Kidney (tissue), 14 donors: ENCODE measurements around the gene CLCN2. TPM values are rescaled to one million over a fixed set of nuclear protein-coding genes. Genes with fewer than 3 reads are reported as not detected.

Experiments
- DNase-seq, 5 donors: peaks; one replicate each; pipeline ENCODE4 v3.0.0-alpha.2; 2013 to 2020
- FAIRE-seq: peaks from 2 replicates; lab custom pipeline; 2012; peaks lifted over from hg19 to GRCh38; lab: Jason Lieb, UNC
- H3K27ac ChIP-seq, 2 donors: one replicate each; pipeline ENCODE4 v1.7.0; 2013; ENCODE audit warnings: low read depth in 2 of 2, low read length in 2 of 2, inconsistent platforms in 1 of 2
- H3K27me3 ChIP-seq: one replicate; pipeline ENCODE4 v1.7.1; 2013; ENCODE audit warnings: low read length, inconsistent platforms; ENCODE audit not compliant: control insufficient read depth, insufficient read depth
- H3K36me3 ChIP-seq, 3 donors: one replicate each; pipeline versions ENCODE4 v1.7.0 to v1.7.1; 2013; ENCODE audit warnings: low read length in 3 of 3, control low read depth in 1 of 3, inconsistent platforms in 1 of 3; ENCODE audit not compliant: insufficient read depth in 3 of 3, control insufficient read depth in 2 of 3
- H3K4me1 ChIP-seq, 3 donors: one replicate each; pipeline versions ENCODE4 v1.7.0 to v1.7.1; 2013; ENCODE audit warnings: low read length in 3 of 3, inconsistent platforms in 1 of 3, low read depth in 1 of 3; ENCODE audit not compliant: control insufficient read depth in 2 of 3, insufficient read depth in 2 of 3
- H3K4me3 ChIP-seq, 3 donors: one replicate each; pipeline versions ENCODE4 v1.7.0 to v1.8.1; 2013; ENCODE audit warnings: low read length in 3 of 3, control low read depth in 1 of 3, inconsistent platforms in 1 of 3
- H3K9ac ChIP-seq, 3 donors: one replicate each; pipeline versions ENCODE4 v1.7.0 to v1.7.1; 2013; ENCODE audit warnings: low read length in 3 of 3, control low read depth in 1 of 3, inconsistent platforms in 1 of 3
- H3K9me3 ChIP-seq, 3 donors: one replicate each; pipeline versions ENCODE4 v1.7.0 to v1.7.1; 2013; ENCODE audit warnings: low read length in 3 of 3, control low read depth in 1 of 3, inconsistent platforms in 1 of 3; ENCODE audit not compliant: control insufficient read depth in 2 of 3, insufficient read depth in 1 of 3
- intact Hi-C: fragments of 100-400 bp; cut with DNase I; formaldehyde crosslinking; loops from one replicate; pipeline ENCODE4 v1.11.1; 2022
- polyA plus RNA-seq: library from polyadenylated mRNA; stranded (reverse); fragments of 350-450 nt; fragmentation: Illumina TruSeq; extraction: RNeasy Lipid Tissue Mini Kit (QIAGEN cat#74804); gene quantifications from one replicate; pipeline ENCODE4 v1.2.3, GENCODE V29; 2014; ENCODE audit warnings: low read depth, low replicate concordance; ENCODE audit not compliant: insufficient read depth
- total RNA-seq: library from RNA; stranded (reverse); fragmentation: NEBNext Ultra II Directional; extraction: Animal tissue kit (Norgen Biotek cat#: 25700); gene quantifications from one replicate; pipeline ENCODE4 v1.2.1, GENCODE V29; 2021
- TF ChIP-seq, protein P1 (sequence below): IDR thresholded peaks from 3 replicates; pipeline ENCODE4 v1.5.1; 2012; ENCODE audit warnings: mild to moderate bottlenecking, moderate library complexity, borderline replicate concordance; ENCODE audit not compliant: insufficient read depth; ENCODE audit errors: extremely low read depth
- donor health status: control.
- donor health status: control.
- donor health status: control.
- donor health status: control.
- donor health status: control.
- donor health status: DM: yes; HTN: yes; CAD: no.
- donor health status: Normal renal cell carcinoma (clear cell type).

CLCN2 gene
- total and polyA plus RNA-seq, 2 donors from 2014 or later, result 6.4 to 10.4 TPM

DNA sequence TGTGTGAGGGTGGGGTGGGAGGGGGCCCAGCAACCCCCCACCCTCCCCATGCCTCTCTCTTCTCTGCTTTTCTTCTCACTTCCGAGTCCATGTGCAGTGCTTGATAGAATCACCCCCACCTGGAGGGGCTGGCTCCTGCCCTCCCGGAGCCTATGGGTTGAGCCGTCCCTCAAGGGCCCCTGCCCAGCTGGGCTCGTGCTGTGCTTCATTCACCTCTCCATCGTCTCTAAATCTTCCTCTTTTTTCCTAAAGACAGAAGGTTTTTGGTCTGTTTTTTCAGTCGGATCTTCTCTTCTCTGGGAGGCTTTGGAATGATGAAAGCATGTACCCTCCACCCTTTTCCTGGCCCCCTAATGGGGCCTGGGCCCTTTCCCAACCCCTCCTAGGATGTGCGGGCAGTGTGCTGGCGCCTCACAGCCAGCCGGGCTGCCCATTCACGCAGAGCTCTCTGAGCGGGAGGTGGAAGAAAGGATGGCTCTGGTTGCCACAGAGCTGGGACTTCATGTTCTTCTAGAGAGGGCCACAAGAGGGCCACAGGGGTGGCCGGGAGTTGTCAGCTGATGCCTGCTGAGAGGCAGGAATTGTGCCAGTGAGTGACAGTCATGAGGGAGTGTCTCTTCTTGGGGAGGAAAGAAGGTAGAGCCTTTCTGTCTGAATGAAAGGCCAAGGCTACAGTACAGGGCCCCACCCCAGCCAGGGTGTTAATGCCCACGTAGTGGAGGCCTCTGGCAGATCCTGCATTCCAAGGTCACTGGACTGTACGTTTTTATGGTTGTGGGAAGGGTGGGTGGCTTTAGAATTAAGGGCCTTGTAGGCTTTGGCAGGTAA is 15.9 kb downstream of the CLCN2 start:
- Histone ChIP-seq H3K9me3 (no peaks in the 10 kb centered on the region), H3K9ac (no peak overlapping the region), H3K27ac (peak overlapping the region in 1 of 2 donors; percentile 48), H3K4me3 (no peak overlapping the region), H3K27me3 (no peaks in the 10 kb centered on the region), H3K36me3 (peaks cover 2 to 6% (median 6%) of the 10 kb centered on the region in 3 donors), H3K4me1 (peaks cover 0 to 8% (median 4%) of the 10 kb centered on the region in 3 donors)
- intact Hi-C loops, result no loop called here
- FAIRE-seq (no peak), DNase-seq (peak; percentile 72 to 93 (median 86))
- TF ChIP-seq, protein P1, sequence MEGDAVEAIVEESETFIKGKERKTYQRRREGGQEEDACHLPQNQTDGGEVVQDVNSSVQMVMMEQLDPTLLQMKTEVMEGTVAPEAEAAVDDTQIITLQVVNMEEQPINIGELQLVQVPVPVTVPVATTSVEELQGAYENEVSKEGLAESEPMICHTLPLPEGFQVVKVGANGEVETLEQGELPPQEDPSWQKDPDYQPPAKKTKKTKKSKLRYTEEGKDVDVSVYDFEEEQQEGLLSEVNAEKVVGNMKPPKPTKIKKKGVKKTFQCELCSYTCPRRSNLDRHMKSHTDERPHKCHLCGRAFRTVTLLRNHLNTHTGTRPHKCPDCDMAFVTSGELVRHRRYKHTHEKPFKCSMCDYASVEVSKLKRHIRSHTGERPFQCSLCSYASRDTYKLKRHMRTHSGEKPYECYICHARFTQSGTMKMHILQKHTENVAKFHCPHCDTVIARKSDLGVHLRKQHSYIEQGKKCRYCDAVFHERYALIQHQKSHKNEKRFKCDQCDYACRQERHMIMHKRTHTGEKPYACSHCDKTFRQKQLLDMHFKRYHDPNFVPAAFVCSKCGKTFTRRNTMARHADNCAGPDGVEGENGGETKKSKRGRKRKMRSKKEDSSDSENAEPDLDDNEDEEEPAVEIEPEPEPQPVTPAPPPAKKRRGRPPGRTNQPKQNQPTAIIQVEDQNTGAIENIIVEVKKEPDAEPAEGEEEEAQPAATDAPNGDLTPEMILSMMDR, result peak; percentile 41

DNA sequence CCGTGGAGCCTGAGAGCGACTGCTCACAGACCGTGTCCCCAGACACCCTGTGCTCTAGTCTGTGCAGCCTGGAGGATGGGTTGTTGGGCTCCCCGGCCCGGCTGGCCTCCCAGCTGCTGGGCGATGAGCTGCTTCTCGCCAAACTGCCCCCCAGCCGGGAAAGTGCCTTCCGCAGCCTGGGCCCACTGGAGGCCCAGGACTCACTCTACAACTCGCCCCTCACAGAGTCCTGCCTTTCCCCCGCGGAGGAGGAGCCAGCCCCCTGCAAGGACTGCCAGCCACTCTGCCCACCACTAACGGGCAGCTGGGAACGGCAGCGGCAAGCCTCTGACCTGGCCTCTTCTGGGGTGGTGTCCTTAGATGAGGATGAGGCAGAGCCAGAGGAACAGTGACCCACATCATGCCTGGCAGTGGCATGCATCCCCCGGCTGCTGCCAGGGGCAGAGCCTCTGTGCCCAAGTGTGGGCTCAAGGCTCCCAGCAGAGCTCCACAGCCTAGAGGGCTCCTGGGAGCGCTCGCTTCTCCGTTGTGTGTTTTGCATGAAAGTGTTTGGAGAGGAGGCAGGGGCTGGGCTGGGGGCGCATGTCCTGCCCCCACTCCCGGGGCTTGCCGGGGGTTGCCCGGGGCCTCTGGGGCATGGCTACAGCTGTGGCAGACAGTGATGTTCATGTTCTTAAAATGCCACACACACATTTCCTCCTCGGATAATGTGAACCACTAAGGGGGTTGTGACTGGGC is 16.7 kb downstream of the CLCN2 start:
- DNase-seq, result no peak
- H3K9ac ChIP-seq, result no peak overlapping the region
- no peak overlapping the region for H3K4me3 ChIP-seq
- no peaks in the 10 kb centered on the region for H3K9me3 ChIP-seq
- H3K27ac ChIP-seq, result no peak overlapping the region
- intact Hi-C loops, result no loop called here
- TF ChIP-seq, protein P1, result no peak
- H3K4me1 ChIP-seq, result peaks cover 0 to 4% (median 4%) of the 10 kb centered on the region in 3 donors
- H3K27me3 ChIP-seq, result no peaks in the 10 kb centered on the region
- no peak for FAIRE-seq
- peaks cover 2 to 6% (median 6%) of the 10 kb centered on the region in 3 donors for H3K36me3 ChIP-seq

DNA sequence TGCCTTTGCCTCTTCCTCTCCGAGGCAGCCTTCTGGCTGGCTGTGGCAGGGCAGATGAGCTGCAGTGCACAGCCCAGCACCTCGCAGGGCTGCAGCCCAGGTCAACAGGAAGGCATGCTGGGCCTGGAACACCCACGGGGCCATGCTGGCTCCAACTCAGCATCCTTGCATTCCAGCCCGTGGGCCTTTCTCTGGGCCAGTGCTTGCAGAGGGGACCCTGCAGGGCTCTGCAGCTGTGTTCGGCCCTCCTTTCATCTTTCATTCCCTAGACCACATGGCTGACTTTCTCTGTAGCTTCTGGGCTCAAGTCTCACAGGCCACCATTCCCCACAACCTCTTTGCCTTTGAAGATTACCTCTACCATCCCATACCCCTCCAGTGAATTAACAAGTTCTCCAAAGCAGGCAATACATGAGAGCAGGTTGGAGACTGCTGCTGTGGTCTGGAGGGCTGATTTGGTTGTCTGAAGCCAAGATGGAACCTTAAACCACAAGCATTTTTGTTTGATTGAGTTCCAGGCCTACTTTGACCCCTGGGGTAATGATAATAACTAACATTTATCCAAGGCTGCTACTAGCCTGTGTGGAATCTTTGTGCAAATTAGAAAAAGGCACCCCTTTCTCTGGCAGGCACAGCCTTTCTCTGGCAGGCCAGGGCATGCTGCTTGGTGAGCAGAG is 18.1 kb downstream of the CLCN2 start:
- intact Hi-C loops, result no loop called here
- no peak for DNase-seq
- Histone ChIP-seq H3K9me3 (no peaks in the 10 kb centered on the region), H3K4me3 (no peak overlapping the region), H3K36me3 (peaks cover 2 to 6% (median 6%) of the 10 kb centered on the region in 3 donors), H3K27ac (no peak overlapping the region), H3K9ac (no peak overlapping the region), H3K27me3 (no peaks in the 10 kb centered on the region), H3K4me1 (peaks cover 0 to 8% (median 0%) of the 10 kb centered on the region in 3 donors)
- FAIRE-seq, result no peak
- TF ChIP-seq, protein P1, result no peak
